ENCODE results near the gene PRRG2.
"Not testable (repeated sequence)": the region's sequence is repeated elsewhere in the genome, so short reads cannot be mapped to it uniquely, and the experiment has no call there.

PRRG2 gene

GRCh38 chr19:49614096-49614833, 33.1 kb downstream of the PRRG2 start:
- no peak for DNase-seq

GRCh38 chr19:49615861-49616260, 34.7 kb downstream of the PRRG2 start:
- no peak for DNase-seq

- no peak for DNase-seq
Measured at GRCh38 chr19:49616532-49616931, 35.4 kb downstream of the PRRG2 start.

GRCh38 chr19:49616945-49617344, 35.8 kb downstream of the PRRG2 start:
- no peak for DNase-seq

- not testable (repeated sequence) for DNase-seq
Measured at GRCh38 chr19:49617860-49618259, 36.7 kb downstream of the PRRG2 start.

- DNase-seq = no peak
Measured at GRCh38 chr19:49624967-49625910, 44.1 kb downstream of the PRRG2 start.

- DNase-seq = no peak
Measured at GRCh38 chr19:49626226-49626625, 45.1 kb downstream of the PRRG2 start.

- DNase-seq = no peak
Measured at GRCh38 chr19:49629659-49630058, 48.5 kb downstream of the PRRG2 start.

- no peak for DNase-seq
Measured at GRCh38 chr19:49631014-49631588, 50.0 kb downstream of the PRRG2 start.

- no peak for DNase-seq
Measured at GRCh38 chr19:49631610-49632192, 50.6 kb downstream of the PRRG2 start.

- no peak for DNase-seq
Measured at GRCh38 chr19:49632576-49632975, 51.5 kb downstream of the PRRG2 start.

GRCh38 chr19:49633273-49633672, 52.2 kb downstream of the PRRG2 start:
- DNase-seq = not testable (repeated sequence)

GRCh38 chr19:49635530-49636232, 54.6 kb downstream of the PRRG2 start:
- no peak for DNase-seq

- no peak for DNase-seq
Measured at GRCh38 chr19:49636233-49636932, 55.3 kb downstream of the PRRG2 start.

- no peak for DNase-seq
Measured at GRCh38 chr19:49637821-49638738, 57.0 kb downstream of the PRRG2 start.

- no peak for DNase-seq
Measured at GRCh38 chr19:49639401-49640112, 58.4 kb downstream of the PRRG2 start.

GRCh38 chr19:49640113-49640898, 59.2 kb downstream of the PRRG2 start, which contains the start of gene RRAS:
Gene RRAS, minus strand, starts transcription at chr19:49640143. Its CDS starts 45 bp downstream, at chr19:49640098.
- peak; percentile 97 for DNase-seq
